ENCODE results near the gene NTM. TPM values are rescaled to one million over a fixed set of nuclear protein-coding genes. Genes with fewer than 3 reads are reported as not detected.

The NTM gene
- polyA plus RNA-seq, 1 donor (not counting 4 experiments of a cell fraction or from before 2014, with no cell fraction given): 47.9 TPM

- Histone ChIP-seq H2AFZ (ENCODE audit: control insufficient read depth, low read length) (no peak overlapping the region), H3K4me2 (ENCODE audit: control insufficient read depth, extremely low read depth, insufficient read depth, low read depth, low read length) (no peak overlapping the region), H3K36me3 (ENCODE audit: control insufficient read depth in 2 of 2, extremely low read depth in 1 of 2, insufficient read depth in 2 of 2, low read length in 2 of 2) (no peaks in the 10 kb centered on the region), H3K4me1 (ENCODE audit: control insufficient read depth, extremely low read depth, insufficient read depth, low read length) (no peaks in the 10 kb centered on the region), H3K9ac (ENCODE audit: control insufficient read depth, extremely low read depth, insufficient read depth, low read length) (no peak overlapping the region), H3K4me3 (ENCODE audit: control insufficient read depth in 2 of 3, extremely low read depth in 1 of 3, insufficient read depth in 2 of 3, low read depth in 1 of 3, low read length in 3 of 3) (no peak overlapping the region), H3K27me3 (ENCODE audit: control insufficient read depth, extremely low read depth, insufficient read depth, low read length) (no peaks in the 10 kb centered on the region), H3K9me1 (ENCODE audit: control insufficient read depth, extremely low read depth, insufficient read depth, low read length) (no peaks in the 10 kb centered on the region), H3K27ac (ENCODE audit: control insufficient read depth, insufficient read depth, low read length) (no peak overlapping the region), H3K79me2 (ENCODE audit: control insufficient read depth, insufficient read depth, low read length) (no peaks in the 10 kb centered on the region), H4K20me1 (ENCODE audit: control insufficient read depth, extremely low read depth, insufficient read depth, low read length) (no peaks in the 10 kb centered on the region), H3K9me3 (ENCODE audit: control insufficient read depth, low read depth, low read length) (no peaks in the 10 kb centered on the region)
- dilution Hi-C loops (cut with MboI; ENCODE audit: extremely low pct_ligation_motif_present, low sequenced_read_pairs): no loop called here
- no peak for DNase-seq (ENCODE audit: low read depth, low spot score)
- TF ChIP-seq EZH2 (IDR thresholded peaks at IDR 0.05; ENCODE audit: low read length): no peak
- no peak for TF ChIP-seq CTCF (optimal IDR thresholded peaks at IDR 0.05 in 1 of 3, IDR thresholded peaks at IDR 0.05 in 1 of 3, conservative IDR thresholded peaks at IDR 0.05 in 1 of 3; ENCODE audit: extremely low read depth in 1 of 3, insufficient read depth in 2 of 3, low read length in 3 of 3)
- FAIRE-seq: no peak
These were observed 484.9 kb downstream of the NTM start for GRCh38 chr11:131855320-131855719.

GRCh38 chr11:131857246-131857645 is 486.8 kb downstream of the NTM start:
- Histone ChIP-seq H3K9me3 (ENCODE audit: control insufficient read depth, low read depth, low read length) (no peaks in the 10 kb centered on the region), H3K79me2 (ENCODE audit: control insufficient read depth, insufficient read depth, low read length) (no peaks in the 10 kb centered on the region), H3K4me2 (ENCODE audit: control insufficient read depth, extremely low read depth, insufficient read depth, low read depth, low read length) (no peak overlapping the region), H3K27me3 (ENCODE audit: control insufficient read depth, extremely low read depth, insufficient read depth, low read length) (no peaks in the 10 kb centered on the region), H3K27ac (ENCODE audit: control insufficient read depth, insufficient read depth, low read length) (no peak overlapping the region), H3K36me3 (ENCODE audit: control insufficient read depth in 2 of 2, extremely low read depth in 1 of 2, insufficient read depth in 2 of 2, low read length in 2 of 2) (no peaks in the 10 kb centered on the region), H3K9ac (ENCODE audit: control insufficient read depth, extremely low read depth, insufficient read depth, low read length) (no peak overlapping the region), H3K4me1 (ENCODE audit: control insufficient read depth, extremely low read depth, insufficient read depth, low read length) (no peaks in the 10 kb centered on the region), H3K4me3 (ENCODE audit: control insufficient read depth in 2 of 3, extremely low read depth in 1 of 3, insufficient read depth in 2 of 3, low read depth in 1 of 3, low read length in 3 of 3) (no peak overlapping the region), H4K20me1 (ENCODE audit: control insufficient read depth, extremely low read depth, insufficient read depth, low read length) (no peaks in the 10 kb centered on the region), H2AFZ (ENCODE audit: control insufficient read depth, low read length) (no peak overlapping the region), H3K9me1 (ENCODE audit: control insufficient read depth, extremely low read depth, insufficient read depth, low read length) (no peaks in the 10 kb centered on the region)
- FAIRE-seq: no peak
- TF ChIP-seq CTCF (optimal IDR thresholded peaks at IDR 0.05 in 1 of 3, IDR thresholded peaks at IDR 0.05 in 1 of 3, conservative IDR thresholded peaks at IDR 0.05 in 1 of 3; ENCODE audit: extremely low read depth in 1 of 3, insufficient read depth in 2 of 3, low read length in 3 of 3) (no peak), EZH2 (IDR thresholded peaks at IDR 0.05; ENCODE audit: low read length) (no peak)
- dilution Hi-C loops (cut with MboI; ENCODE audit: extremely low pct_ligation_motif_present, low sequenced_read_pairs): no loop called here
- DNase-seq (ENCODE audit: low read depth, low spot score): no peak
